HFF-Myc (cell line): ENCODE data around the gene PDE5A.
"Not testable (repeated sequence)": the region's sequence is repeated elsewhere in the genome, so short reads cannot be mapped to it uniquely, and the experiment has no call there.

Experiments used
- DNase-seq: peaks from one replicate; pipeline ENCODE4 v3.0.0-alpha.2; 2011; ENCODE audit warnings: low read depth; ENCODE audit errors: extremely low read depth
- H3K4me3 ChIP-seq: replicated peaks from 2 replicates; pipeline ENCODE4 v1.5.1; 2011; ENCODE audit warnings: low read depth, mild to moderate bottlenecking, control low read depth, low read length
- TF ChIP-seq, protein P1 (sequence below): IDR thresholded peaks from 2 replicates; pipeline ENCODE4 v1.5.1; 2012; ENCODE audit warnings: mild to moderate bottlenecking, low read depth, low read length, control low read depth; ENCODE audit errors: missing control alignments

PDE5A gene

DNA sequence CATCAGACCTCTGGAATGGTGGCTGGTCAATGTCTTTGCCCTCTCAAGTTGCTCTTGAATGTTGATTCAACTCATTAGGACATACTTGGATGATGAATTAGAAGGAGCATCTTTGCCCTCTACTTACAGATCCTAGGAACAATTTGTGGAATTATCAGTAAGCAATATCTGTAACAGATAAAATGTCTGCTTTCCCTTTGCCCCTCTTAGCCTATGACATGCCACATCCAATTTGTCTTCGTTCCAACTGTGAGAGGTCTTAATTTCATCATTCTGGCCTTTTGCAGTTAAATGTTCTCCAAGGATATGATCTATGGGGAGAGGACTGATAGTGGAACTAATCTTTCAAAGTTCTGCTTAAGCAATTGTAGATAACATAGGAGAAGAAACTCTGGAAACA, 148.3 kb downstream of the PDE5A start:
- TF ChIP-seq, protein P1, sequence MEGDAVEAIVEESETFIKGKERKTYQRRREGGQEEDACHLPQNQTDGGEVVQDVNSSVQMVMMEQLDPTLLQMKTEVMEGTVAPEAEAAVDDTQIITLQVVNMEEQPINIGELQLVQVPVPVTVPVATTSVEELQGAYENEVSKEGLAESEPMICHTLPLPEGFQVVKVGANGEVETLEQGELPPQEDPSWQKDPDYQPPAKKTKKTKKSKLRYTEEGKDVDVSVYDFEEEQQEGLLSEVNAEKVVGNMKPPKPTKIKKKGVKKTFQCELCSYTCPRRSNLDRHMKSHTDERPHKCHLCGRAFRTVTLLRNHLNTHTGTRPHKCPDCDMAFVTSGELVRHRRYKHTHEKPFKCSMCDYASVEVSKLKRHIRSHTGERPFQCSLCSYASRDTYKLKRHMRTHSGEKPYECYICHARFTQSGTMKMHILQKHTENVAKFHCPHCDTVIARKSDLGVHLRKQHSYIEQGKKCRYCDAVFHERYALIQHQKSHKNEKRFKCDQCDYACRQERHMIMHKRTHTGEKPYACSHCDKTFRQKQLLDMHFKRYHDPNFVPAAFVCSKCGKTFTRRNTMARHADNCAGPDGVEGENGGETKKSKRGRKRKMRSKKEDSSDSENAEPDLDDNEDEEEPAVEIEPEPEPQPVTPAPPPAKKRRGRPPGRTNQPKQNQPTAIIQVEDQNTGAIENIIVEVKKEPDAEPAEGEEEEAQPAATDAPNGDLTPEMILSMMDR, result no peak
- DNase-seq, result no peak
- no peak overlapping the region for H3K4me3 ChIP-seq

DNA sequence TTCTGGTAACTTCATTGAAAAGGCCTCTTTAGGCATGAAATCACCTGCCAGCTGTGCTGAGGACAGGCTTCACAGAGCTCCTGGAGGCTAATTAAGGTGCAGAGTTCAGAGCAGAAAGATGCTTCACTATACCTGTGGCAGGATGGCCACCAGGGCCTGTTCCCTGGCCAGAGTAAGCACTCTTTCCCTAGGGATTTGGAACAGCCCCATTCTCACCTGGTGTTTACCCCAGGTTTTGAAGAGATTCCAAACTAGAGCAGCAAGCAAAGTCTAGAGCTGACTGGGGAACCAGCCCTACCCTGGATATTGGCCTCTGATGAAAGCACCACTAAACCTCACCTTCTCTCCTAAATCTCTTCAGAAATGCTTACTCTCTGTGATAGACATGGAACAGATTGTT, 148.8 kb downstream of the PDE5A start:
- DNase-seq, result no peak
- H3K4me3 ChIP-seq, result no peak overlapping the region
- TF ChIP-seq, protein P1, result no peak

DNA sequence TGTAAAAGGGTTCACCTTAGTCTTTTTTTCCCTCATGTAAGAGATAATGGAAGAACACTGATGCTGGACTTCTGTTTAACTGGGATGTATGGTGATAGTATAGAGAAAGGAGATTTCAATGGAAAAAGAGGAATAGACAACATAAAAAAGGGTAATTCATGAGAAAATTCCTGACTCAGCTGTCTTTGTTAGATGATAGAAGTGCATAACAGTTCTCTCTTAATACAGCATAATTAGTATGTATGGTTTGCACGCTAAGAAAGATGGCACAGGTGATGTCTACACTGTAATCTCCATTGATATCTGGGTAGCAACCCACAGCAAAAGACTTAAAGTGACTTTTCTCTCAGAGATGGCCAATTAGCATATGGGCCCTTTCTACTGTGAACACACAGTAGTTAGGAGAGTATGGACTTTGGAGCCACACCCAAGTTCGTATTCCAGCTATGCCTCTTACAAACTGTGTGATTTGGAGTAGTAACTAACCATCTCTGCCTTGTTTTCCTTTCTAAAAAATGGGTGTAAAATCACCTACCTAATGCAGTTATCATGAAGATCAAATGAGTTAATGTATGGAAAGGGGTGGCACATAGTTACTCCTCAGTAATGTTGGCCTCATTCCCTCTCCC, 149.3 kb downstream of the PDE5A start:
- no peak overlapping the region for H3K4me3 ChIP-seq
- TF ChIP-seq, protein P1, result no peak
- DNase-seq, result no peak

DNA sequence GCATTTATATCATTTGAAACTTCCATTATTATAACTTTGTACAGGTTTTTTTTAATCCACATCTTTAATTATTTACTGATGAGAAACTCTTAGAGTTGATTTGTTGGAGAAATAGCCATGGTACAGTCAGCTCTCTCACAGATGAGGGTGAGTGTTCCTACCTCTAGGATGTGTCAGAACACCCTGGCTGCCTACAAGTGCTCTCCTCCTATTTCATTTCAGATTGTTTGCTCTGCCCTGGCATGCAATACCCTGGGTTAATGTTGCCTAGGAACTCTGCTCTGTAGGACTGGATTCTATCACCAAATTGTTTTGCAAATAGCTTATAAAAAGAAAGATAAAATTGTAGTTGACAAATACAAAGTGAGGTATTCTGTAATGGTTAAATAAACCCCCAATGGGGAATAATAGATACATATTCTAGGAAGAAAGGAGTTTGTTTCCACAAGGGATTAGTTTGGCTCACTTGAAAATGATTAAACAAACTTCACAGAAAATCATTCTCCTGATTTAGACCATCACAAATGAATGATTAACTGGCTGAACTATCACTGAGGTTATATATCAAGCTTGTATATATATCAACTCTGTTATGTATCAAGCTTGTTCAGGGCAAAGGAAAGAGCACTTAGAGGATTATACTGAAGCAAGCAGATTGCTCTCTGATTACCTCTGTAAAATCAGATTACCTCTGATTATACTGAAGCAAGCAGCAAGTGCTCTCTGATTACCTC, 150.0 kb downstream of the PDE5A start:
- no peak overlapping the region for H3K4me3 ChIP-seq
- DNase-seq, result no peak
- TF ChIP-seq, protein P1, result no peak

DNA sequence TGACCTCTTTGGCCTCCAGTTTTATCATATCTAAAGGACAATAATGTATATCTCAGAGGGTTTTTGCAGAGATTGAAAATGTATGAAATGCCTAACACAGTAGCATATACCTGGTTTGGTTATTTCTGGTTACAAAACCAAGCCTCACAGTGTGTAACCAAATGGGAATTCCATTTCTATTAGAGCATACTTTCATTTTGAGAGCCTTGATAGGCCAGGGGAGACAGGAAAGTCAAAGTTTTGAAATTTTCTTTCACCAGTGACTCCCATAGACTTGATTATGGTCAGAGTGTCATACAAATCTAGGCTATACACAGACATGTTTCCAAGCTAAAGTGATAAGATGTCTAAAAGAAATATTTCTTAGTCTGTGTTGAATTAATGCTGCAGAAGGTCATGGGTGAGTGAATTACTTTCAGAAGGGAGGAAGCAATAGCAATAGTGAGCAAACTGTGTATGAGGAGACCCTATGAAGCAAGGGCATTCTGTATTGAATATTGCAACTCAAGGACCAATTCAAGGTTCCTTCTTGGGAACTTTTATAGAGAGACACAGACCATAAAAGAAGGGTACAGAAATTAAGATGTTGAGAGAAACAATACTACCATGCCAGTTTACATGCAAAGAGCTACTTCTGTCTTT, 151.1 kb downstream of the PDE5A start:
- TF ChIP-seq, protein P1, result no peak
- no peak for DNase-seq
- no peak overlapping the region for H3K4me3 ChIP-seq

DNA sequence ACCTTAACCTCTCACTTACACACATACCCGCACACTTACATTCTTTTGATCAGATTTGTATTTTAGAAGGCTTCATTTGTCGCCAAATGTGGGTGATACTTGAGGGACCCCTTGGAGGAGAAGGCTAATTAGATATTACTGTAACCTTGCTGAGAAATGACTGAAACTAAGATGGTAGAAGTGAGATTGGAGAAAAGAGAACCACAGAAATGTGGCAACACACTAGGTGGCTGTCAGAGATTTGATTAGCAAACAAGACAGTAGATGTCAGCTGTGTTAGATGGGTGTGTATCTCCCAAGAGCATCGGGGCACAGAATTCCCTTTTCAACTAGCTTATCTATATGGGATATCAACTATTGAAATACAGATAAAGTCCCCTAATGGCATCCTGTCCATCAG, 157.3 kb downstream of the PDE5A start:
- no peak for DNase-seq
- TF ChIP-seq, protein P1, result no peak

DNA sequence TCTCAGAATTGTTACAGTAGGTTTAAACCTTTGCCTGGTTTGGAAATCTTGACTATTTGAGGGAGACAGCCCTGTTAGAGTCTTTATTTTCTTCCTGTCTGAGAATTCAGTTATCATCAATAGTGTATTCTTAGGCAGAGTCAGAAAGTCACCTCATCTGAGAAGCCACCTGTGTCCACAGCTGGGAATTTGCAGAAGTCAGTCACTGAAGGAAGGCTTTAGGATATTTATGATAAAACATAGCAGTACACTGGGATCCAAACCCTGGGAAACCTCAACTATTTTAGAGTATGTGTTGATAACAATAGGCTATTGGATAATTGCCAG, 157.9 kb downstream of the PDE5A start:
- not testable (repeated sequence) for DNase-seq, H3K4me3 ChIP-seq

More for the DNA sequence above, 157.3 kb downstream of the PDE5A start:
- H3K4me3 ChIP-seq, result no peak overlapping the region

DNA sequence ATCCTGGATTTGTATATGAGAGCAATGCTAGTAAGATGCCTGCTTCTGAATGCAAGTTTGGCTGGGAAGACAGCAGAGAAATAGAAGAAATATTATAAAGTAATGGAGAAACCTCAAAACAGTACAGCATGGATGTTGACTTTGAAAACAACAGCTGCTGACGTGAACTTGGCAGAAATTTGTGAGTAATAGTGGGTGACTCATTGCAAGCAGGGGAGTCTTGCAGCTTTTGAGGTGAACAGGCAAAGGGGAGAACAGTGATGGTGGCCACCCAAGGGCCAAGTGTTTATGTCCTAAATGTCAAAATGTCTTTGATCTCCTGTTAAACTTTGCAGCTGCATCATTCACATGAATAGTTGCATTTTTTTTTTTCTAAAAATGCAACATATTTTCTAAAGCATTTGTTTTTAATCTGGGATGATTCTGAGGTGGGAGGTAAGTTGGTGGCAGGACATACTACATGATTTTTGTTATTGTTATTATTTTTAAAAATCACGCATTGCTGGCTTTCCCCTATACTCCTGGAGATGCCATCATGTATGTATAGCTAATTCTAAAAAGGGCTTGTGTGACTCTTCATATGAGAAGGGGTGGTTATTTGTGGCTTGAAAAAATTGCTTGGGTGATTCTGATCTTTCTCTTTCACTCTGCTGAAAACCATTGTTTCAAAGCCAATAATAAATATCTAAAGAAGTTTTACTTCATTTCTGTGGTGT, 158.4 kb downstream of the PDE5A start:
- not testable (repeated sequence) for H3K4me3 ChIP-seq
- peak; percentile 7 for DNase-seq

DNA sequence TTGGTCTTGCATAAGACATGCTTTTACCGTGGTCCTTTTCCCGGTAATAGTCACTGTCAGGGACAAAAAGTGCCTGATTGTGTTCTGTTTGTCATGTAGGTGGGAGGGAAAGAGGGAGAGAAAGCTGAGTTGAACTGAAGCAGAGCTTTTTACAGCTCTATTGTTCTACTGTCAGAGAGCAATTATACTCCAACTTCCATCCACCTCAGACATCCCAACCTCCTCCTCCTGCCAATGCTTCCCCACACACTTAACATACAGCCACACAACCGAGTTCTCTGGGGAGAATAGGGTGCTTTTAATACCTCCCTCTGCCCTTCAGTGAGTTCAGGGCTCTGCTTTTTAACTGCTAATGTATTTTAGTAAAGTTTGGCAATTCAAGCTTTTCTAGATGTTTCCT, 159.6 kb downstream of the PDE5A start:
- DNase-seq, H3K4me3 ChIP-seq: not testable (repeated sequence)
